Tibial nerve (tissue), 3 donors: ENCODE measurements around the gene SYNE4.

Experiments used
- POLR2A ChIP-seq, 2 donors: fragments of 450-650 bp; IDR thresholded peaks; one replicate each; pipeline ENCODE4 v1.6.1; 2017; ENCODE audit warnings: antibody characterized with exemption in 2 of 2, mild to moderate bottlenecking in 2 of 2, moderate library complexity in 2 of 2
- TF ChIP-seq, protein P1 (sequence below), 5 experiments: fragments of 200-600 bp in 3 of 5; fragments of 450-650 bp in 2 of 5; sonication (generic) in 3 of 5; IDR thresholded peaks; one replicate each; pipeline ENCODE4 v1.5.1; 2016 to 2019; ENCODE audit warnings: antibody characterized with exemption in 5 of 5, mild to moderate bottlenecking in 3 of 5, moderate library complexity in 2 of 5

DNA sequence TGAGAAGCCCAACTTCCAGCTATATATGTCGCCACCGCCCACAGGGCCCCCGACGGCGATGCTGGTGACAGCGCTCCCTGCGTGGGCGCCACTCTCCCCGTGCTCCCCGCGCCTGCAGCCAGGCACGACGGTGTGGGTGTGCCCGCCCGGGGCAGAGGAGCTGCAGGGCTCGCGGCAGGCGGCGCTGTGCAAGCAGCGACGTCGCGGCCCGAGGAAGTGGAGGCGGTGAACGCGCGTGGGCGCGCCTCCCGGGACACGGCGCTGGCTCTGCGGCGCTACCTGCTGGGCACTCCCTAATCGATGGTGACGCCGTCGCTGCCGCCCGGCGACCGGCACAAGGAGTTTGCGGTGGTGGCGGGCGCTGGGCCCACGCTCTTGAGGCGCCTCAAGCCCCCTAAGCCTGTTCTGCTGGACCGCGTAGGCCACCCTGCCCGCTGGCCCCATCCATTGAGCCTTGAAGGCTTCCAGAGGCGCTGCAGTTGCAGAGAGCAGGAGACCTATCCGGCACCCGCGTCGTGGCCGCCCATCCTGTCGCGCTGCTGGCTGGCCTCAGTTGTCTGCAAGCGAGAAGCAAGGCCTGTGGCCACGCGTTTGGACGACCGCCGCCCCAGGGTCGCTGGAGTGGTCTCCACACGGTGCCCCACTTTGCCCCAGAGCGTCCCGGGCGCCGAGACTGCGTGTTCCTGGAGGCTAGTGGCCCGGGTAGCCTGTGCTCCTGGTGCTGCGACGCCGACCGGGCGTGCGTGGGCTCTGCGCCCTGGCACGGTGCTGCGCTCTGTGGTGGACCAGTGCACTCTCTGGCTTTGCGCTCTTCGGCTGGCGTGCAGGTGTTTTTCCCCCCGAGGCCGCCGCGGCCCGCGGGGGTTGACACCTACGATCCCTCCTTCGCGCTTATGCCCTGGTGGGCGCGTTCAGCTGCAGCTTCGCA is 49.3 kb downstream of the SYNE4 start:
- TF ChIP-seq POLR2A (IDR thresholded peaks at IDR 0.05): no peak
- TF ChIP-seq, protein P1, sequence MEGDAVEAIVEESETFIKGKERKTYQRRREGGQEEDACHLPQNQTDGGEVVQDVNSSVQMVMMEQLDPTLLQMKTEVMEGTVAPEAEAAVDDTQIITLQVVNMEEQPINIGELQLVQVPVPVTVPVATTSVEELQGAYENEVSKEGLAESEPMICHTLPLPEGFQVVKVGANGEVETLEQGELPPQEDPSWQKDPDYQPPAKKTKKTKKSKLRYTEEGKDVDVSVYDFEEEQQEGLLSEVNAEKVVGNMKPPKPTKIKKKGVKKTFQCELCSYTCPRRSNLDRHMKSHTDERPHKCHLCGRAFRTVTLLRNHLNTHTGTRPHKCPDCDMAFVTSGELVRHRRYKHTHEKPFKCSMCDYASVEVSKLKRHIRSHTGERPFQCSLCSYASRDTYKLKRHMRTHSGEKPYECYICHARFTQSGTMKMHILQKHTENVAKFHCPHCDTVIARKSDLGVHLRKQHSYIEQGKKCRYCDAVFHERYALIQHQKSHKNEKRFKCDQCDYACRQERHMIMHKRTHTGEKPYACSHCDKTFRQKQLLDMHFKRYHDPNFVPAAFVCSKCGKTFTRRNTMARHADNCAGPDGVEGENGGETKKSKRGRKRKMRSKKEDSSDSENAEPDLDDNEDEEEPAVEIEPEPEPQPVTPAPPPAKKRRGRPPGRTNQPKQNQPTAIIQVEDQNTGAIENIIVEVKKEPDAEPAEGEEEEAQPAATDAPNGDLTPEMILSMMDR (IDR thresholded peaks at IDR 0.05): peak in 2 of 5 experiments; percentile 14 to 25
